ENCODE results near the gene CKLF.
A peak's percentile ranks its signal among the peaks of the same experiment; 100 is the strongest.
"Not testable (repeated sequence)": the region's sequence is repeated elsewhere in the genome, so short reads cannot be mapped to it uniquely, and the experiment has no call there.

Gene CKLF

GRCh38 chr16:66552286-66553177 lies at the start of gene CKLF:
CKLF (plus strand) TSS chr16:66552576; CDS start chr16:66552716, 140 bp downstream.
- DNase-seq: peak; percentile 88

- no peak for DNase-seq
Measured at GRCh38 chr16:66503030-66503429, 49.3 kb upstream of the CKLF start.

GRCh38 chr16:66503612-66504011 lies 48.8 kb upstream of the CKLF start:
- DNase-seq: no peak

- DNase-seq: no peak
Measured at GRCh38 chr16:66507731-66508239, 44.6 kb upstream of the CKLF start.

- no peak for DNase-seq
Measured at GRCh38 chr16:66508248-66508913, 44.0 kb upstream of the CKLF start.

- DNase-seq: no peak
Measured at GRCh38 chr16:66508914-66509496, 43.4 kb upstream of the CKLF start.

GRCh38 chr16:66509576-66509975 lies 42.8 kb upstream of the CKLF start:
- no peak for DNase-seq

- DNase-seq: no peak
Measured at GRCh38 chr16:66510298-66510697, 42.1 kb upstream of the CKLF start.

GRCh38 chr16:66510711-66511601 lies 41.4 kb upstream of the CKLF start:
- DNase-seq: no peak

- peak; percentile 85 for DNase-seq
Measured at GRCh38 chr16:66511602-66512271, 40.6 kb upstream of the CKLF start.

GRCh38 chr16:66512272-66513110 lies 39.9 kb upstream of the CKLF start:
- DNase-seq: no peak

- DNase-seq: peak; percentile 82
Measured at GRCh38 chr16:66513111-66513723, 39.2 kb upstream of the CKLF start.

- not testable (repeated sequence) for DNase-seq
Measured at GRCh38 chr16:66514391-66514790, 38.0 kb upstream of the CKLF start.

GRCh38 chr16:66514980-66515595 lies 37.3 kb upstream of the CKLF start:
- DNase-seq: not testable (repeated sequence)

GRCh38 chr16:66515596-66516508 lies 36.5 kb upstream of the CKLF start:
- DNase-seq: no peak

- DNase-seq: no peak
Measured at GRCh38 chr16:66516509-66516807, 35.9 kb upstream of the CKLF start.

GRCh38 chr16:66516808-66517585 lies 35.4 kb upstream of the CKLF start:
- DNase-seq: peak; percentile 99

- no peak for DNase-seq
Measured at GRCh38 chr16:66517586-66518263, 34.7 kb upstream of the CKLF start.

Measured in islet precursor cell (in vitro differentiated cells).